ENCODE measurements around the gene PTPN7.

DNA sequence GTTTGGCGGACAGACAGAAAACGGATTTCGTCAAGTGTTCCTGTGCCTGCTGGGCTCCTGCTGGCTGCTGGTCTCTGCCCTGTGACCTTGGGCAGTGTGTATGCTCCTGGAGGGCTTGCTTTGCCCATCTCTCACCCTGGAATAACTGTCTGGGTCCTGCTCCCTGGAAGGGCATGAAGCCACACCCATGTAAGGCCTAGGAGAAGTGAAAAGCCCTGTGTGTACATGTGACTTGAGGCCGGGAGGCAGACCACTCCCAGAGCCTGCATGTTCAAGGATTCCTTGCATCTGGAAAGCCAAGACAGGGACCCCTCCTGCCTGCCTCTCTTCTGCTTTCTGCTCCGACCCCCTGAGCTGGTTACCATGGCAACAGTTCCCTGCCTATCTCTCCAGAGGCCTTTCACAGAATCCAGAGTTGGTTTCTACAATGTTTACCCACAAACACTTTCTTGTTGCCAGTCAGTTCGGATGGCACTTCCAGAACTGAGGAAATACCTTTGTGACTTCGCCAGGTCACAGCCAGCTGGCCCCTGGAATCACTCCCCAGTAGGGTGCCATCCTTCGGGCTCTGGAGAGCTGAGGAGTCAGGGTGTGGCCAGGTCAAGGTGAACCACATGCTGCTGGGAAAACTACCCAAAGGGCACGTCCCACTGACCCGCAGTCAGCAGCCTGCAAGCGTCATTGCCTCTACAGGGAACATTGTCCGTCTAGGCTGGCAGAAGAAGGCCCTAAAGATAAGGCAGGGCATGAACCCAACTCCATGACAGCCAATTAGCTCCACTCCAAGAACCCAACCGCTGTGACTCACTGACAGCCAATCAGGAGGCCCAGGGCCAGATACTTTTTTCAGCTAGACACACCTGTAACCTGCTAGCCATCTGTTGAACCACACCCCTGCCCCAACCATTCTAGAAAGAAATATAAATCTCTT is 52.3 kb downstream of the PTPN7 start:
- TF ChIP-seq CTCF (IDR thresholded peaks at IDR 0.05) (no peak), POLR2A (IDR thresholded peaks at IDR 0.05) (no peak)
